HG03135 (cell line): ENCODE measurements around the gene PCDHB13.
"Not testable (repeated sequence)": the region's sequence is repeated elsewhere in the genome, so short reads cannot be mapped to it uniquely, and the experiment has no call there.

ENCODE experiments used
- ATAC-seq: cut with Tn5 transposase; IDR thresholded peaks from one replicate; pipeline ENCODE4 v1.9.1; 2021; ENCODE audit warnings: mild to moderate bottlenecking, moderate library complexity; ENCODE audit not compliant: unreplicated experiment

Gene PCDHB13

DNA sequence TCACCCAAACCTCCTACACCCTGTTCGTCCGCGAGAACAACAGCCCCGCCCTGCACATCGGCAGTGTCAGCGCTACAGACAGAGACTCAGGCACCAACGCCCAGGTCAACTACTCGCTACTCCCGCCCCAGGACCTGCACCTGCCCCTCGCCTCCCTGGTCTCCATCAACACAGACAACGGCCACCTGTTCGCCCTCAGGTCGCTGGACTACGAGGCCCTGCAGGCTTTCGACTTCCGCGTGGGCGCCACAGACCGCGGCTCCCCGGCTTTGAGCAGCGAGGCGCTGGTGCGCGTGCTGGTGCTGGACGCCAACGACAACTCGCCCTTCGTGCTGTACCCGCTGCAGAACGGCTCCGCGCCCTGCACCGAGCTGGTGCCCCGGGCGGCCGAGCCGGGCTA, 12.6 kb upstream of the PCDHB13 start:
- not testable (repeated sequence) for ATAC-seq

DNA sequence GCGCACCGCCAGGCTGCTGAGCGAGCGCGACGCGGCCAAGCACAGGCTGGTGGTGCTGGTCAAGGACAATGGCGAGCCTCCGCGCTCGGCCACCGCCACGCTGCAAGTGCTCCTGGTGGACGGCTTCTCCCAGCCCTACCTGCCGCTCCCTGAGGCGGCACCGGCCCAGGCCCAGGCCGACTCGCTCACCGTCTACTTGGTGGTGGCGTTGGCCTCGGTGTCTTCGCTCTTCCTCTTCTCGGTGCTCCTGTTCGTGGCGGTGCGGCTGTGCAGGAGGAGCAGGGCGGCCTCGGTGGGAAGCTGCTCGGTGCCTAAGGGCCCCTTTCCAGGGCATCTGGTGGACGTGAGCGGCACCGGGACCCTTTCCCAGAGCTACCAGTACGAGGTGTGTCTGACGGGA, 12.1 kb upstream of the PCDHB13 start:
- not testable (repeated sequence) for ATAC-seq

DNA sequence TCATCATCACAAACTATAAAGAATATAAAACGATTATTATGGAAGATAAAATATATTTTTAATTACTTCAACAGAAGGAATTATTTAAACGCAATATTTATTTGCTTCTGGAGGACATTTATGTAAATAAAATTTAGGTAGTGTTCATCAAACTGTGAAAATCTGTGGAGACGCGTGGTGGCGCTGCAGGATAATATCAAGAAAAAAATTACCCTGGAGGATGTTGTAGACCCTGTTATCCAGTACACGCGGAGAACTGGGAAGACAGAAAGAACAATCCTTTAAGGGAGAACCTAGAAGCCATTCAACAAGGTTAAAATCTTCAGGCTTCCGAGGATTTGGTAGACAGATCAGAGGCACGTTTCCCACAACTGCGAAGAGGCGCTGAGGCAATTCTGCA, 5.2 kb upstream of the PCDHB13 start, which contains the start of gene PCDHB12:
Gene PCDHB12 (plus strand): TSS at position 242 of the 400 bp plus-strand sequence. CDS start 189 bp downstream, outside the sequence.
- no peak for ATAC-seq

DNA sequence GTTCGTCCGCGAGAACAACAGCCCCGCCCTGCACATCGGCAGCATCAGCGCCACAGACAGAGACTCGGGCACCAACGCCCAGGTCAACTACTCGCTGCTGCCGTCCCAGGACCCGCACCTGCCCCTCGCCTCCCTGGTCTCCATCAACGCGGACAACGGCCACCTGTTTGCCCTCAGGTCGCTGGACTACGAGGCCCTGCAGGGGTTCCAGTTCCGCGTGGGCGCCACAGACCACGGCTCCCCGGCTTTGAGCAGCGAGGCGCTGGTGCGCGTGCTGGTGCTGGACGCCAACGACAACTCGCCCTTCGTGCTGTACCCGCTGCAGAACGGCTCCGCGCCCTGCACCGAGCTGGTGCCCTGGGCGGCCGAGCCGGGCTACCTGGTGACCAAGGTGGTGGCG, 3.4 kb upstream of the PCDHB13 start:
- ATAC-seq, result not testable (repeated sequence)

DNA sequence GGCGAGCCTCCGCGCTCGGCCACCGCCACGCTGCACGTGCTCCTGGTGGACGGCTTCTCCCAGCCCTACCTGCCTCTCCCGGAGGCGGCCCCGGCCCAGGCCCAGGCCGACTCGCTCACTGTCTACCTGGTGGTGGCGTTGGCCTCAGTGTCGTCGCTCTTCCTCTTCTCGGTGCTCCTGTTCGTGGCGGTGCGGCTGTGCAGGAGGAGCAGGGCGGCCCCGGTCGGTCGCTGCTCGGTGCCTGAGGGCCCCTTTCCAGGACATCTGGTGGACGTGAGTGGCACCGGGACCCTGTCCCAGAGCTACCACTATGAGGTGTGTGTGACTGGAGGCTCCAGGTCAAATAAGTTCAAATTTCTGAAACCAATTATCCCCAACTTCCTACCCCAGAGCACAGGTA, 2.9 kb upstream of the PCDHB13 start:
- not testable (repeated sequence) for ATAC-seq

DNA sequence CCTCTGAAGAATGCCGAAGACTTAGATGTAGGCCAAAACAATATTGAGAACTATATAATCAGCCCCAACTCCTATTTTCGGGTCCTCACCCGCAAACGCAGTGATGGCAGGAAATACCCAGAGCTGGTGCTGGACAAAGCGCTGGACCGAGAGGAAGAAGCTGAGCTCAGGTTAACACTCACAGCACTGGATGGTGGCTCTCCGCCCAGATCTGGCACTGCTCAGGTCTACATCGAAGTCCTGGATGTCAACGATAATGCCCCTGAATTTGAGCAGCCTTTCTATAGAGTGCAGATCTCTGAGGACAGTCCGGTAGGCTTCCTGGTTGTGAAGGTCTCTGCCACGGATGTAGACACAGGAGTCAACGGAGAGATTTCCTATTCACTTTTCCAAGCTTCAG, 864 bp downstream of the PCDHB13 start:
- not testable (repeated sequence) for ATAC-seq

DNA sequence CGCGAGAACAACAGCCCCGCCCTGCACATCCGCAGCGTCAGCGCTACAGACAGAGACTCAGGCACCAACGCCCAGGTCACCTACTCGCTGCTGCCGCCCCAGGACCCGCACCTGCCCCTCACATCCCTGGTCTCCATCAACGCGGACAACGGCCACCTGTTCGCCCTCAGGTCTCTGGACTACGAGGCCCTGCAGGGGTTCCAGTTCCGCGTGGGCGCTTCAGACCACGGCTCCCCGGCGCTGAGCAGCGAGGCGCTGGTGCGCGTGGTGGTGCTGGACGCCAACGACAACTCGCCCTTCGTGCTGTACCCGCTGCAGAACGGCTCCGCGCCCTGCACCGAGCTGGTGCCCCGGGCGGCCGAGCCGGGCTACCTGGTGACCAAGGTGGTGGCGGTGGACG, 1.8 kb downstream of the PCDHB13 start:
- ATAC-seq, result not testable (repeated sequence)

DNA sequence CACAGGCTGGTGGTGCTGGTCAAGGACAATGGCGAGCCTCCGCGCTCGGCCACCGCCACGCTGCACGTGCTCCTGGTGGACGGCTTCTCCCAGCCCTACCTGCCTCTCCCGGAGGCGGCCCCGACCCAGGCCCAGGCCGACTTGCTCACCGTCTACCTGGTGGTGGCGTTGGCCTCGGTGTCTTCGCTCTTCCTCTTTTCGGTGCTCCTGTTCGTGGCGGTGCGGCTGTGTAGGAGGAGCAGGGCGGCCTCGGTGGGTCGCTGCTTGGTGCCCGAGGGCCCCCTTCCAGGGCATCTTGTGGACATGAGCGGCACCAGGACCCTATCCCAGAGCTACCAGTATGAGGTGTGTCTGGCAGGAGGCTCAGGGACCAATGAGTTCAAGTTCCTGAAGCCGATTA, 2.3 kb downstream of the PCDHB13 start:
- not testable (repeated sequence) for ATAC-seq

DNA sequence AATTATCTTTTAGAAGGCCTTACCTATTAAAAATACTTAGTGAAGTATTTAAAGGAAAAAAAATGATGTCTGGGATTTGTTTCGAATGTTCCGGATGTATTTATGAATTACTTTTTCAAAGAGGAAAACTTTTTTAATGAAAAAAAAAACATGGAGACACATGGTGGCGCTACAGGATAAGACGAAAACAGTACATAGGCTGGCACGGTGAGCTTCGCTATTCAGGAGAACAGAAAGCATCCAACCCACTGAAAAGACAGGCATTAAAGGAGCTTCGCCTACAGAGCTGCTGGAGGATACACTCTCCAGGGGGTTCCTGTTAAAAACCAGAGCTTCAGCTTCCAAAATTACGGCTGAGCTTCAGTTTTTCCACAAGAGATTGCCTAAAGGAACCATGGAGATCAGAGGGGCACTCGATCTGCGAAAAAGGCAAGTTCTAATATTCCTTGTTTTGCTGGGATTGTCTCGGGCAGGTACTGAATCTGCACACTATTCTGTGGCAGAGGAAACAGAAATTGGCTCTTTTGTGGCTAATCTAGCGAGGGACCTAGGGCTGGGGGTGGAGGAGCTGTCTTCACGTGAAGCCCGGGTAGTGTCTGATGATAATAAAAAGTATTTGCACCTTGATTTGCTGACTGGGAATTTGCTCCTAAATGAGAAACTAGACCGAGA, 9.5 kb downstream of the PCDHB13 start, which contains the start of gene PCDHB14:
Gene PCDHB14 (plus strand): TSS at position 232 of the 672 bp plus-strand sequence. CDS start 163 bp downstream, at position 395.
- no peak for ATAC-seq

DNA sequence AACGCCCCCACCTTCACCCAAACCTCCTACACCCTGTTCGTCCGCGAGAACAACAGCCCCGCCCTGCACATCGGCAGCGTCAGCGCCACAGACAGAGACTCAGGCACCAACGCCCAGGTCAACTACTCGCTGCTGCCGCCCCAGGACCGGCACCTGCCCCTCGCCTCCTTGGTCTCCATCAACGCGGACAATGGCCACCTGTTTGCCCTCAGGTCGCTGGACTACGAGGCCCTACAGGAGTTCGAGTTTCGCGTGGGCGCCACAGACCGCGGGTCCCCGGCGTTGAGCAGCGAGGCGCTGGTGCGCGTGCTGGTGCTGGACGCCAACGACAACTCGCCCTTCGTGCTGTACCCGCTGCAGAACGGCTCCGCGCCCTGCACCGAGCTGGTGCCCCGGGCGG, 11.1 kb downstream of the PCDHB13 start:
- not testable (repeated sequence) for ATAC-seq

DNA sequence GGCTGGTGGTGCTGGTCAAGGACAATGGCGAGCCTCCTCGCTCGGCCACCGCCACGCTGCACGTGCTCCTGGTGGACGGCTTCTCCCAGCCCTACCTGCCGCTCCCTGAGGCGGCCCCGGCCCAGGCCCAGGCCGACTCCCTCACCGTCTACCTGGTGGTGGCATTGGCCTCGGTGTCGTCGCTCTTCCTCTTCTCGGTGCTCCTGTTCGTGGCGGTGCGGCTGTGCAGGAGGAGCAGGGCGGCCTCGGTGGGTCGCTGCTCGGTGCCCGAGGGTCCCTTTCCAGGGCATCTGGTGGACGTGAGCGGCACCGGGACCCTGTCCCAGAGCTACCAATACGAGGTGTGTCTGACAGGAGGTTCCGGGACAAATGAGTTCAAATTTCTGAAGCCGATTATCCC, 11.7 kb downstream of the PCDHB13 start:
- ATAC-seq, result not testable (repeated sequence)

DNA sequence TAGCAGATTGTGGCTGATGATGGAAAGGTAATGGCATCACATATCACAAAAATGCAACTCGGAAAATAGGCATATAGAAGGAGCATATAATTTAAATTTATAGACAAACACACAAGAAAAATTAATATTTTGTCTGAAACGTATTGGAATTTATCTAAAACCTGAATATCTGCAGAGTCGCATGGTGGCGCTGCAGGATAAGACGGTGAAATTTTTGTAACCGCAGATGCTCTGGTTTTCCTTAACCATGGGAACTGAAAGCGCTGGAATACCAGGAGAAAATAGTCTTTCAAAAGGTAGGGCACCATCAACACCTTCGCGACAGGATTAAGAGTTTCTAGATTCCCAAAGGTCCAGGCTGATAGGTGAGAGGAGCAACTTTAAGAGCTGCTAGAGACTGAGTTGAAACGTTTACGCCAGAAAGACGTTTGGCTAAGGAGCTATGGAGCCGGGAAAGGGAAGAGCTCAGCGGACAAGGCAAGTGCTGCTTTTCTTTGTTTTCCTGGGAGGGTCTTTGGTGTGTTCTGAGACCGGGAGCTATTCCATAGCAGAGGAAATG, 20.5 kb downstream of the PCDHB13 start:
- ATAC-seq, result no peak

DNA sequence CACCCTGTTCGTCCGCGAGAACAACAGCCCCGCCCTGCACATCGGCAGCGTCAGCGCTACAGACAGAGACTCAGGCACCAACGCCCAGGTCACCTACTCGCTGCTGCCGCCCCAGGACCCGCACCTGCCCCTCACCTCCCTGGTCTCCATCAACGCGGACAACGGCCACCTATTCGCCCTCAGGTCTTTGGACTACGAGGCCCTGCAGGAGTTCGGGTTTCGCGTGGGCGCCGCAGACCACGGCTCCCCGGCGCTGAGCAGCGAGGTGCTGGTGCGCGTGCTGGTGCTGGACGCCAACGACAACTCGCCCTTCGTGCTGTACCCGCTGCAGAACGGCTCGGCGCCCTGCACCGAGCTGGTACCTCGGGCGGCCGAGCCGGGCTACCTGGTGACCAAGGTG, 22.2 kb downstream of the PCDHB13 start:
- not testable (repeated sequence) for ATAC-seq

DNA sequence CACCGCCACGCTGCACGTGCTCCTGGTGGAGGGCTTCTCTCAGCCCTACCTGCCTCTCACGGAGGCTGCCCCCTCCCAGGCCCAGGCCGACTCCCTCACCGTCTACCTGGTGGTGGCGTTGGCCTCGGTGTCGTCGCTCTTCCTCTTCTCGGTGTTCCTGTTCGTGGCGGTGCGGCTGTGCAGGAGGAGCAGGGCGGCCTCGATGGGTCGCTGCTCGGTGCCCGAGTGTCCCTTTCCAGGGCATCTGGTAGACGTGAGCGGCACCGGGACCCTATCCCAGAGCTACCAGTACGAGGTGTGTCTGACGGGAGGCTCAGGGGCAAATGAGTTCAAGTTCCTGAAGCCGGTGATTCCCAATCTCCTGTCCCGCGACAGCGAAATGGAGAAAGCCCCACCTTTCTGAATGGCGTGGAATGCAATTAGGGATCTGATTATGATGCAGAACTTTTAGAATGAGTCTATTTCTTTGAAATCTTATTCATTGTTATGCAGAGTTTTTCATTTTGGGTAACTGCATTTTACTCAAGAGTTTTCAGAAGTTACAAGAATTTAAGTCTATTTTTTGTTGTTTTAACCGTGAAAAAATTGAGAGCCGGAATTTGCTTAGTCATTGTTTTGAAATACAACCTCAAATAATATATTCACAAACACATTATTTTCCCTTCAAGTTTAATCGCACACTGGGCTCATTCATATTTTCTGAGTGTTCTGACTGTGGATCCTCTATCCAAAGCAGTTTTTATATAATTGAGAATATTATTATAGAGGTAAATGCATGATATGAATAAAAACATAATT, 23.0 kb downstream of the PCDHB13 start:
- ATAC-seq, result no peak

DNA sequence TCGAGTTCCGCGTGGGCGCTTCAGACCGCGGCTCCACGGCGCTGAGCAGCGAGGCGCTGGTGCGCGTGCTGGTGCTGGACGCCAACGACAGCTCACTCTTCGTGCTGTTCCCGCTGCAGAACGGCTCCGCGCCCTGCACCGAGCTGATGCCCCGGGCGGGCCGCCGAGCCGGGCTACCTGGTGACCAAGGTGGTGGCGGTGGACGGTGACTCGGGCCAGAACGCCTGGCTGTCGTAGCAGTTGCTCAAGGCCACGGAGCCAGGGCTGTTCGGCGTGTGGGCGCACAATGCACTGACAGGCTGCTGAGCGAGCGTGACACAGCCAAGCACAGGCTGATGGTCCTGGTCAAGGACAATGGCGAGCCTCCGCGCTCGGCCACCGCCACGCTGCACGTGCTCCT, 27.8 kb downstream of the PCDHB13 start:
- ATAC-seq, result no peak

DNA sequence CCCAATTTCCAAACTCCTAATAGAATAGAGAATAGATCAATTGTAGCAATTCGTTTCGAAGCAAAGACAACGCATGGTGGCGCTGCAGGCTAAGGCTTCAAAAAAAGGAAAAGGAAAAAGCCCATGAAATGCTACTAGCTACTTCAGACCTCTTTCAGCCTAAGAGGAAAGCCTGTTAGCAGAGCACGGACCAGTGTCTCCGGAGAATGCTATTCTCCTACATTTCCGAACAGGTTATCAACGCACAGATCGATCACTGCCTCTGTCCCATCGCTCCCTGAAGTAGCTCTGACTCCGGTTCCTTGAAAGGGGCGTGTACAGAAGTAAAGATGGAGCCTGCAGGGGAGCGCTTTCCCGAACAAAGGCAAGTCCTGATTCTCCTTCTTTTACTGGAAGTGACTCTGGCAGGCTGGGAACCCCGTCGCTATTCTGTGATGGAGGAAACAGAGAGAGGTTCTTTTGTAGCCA, 31.6 kb downstream of the PCDHB13 start, which contains the start of gene PCDHB15:
Gene PCDHB15 (plus strand): TSS at position 146 of the 468 bp plus-strand sequence. CDS start 184 bp downstream, at position 330.
- ATAC-seq, result no peak

DNA sequence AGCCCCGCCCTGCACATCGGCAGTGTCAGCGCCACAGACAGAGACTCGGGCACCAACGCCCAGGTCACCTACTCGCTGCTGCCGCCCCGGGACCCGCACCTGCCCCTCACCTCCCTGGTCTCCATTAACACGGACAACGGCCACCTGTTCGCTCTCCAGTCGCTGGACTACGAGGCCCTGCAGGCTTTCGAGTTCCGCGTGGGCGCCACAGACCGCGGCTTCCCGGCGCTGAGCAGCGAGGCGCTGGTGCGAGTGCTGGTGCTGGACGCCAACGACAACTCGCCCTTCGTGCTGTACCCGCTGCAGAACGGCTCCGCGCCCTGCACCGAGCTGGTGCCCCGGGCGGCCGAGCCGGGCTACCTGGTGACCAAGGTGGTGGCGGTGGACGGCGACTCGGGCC, 33.3 kb downstream of the PCDHB13 start:
- ATAC-seq, result not testable (repeated sequence)

DNA sequence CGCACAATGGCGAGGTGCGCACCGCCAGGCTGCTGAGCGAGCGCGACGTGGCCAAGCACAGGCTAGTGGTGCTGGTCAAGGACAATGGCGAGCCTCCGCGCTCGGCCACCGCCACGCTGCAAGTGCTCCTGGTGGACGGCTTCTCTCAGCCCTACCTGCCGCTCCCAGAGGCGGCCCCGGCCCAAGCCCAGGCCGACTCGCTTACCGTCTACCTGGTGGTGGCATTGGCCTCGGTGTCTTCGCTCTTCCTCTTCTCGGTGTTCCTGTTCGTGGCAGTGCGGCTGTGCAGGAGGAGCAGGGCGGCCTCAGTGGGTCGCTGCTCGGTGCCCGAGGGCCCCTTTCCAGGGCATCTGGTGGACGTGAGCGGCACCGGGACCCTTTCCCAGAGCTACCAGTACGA, 33.7 kb downstream of the PCDHB13 start:
- not testable (repeated sequence) for ATAC-seq

DNA sequence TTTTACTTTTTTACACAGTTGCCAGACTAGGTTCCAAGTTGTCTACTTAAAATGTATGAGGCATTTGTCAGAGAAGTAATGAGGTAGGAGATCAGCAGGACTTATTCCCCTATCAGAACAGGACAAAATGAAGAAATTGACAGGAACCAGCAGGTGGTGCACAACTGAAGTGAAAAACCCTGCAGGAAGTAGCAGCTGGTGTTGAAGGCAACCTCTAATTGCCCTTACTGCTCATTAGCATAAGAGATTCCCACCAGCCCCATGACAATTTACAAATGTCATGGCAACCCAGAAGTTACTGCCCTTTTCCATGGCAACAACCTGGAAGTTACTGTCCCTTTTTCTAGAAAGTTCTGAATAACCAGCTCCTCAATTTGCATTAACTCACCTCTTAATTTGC, 36.9 kb downstream of the PCDHB13 start:
- ATAC-seq, result no peak

DNA sequence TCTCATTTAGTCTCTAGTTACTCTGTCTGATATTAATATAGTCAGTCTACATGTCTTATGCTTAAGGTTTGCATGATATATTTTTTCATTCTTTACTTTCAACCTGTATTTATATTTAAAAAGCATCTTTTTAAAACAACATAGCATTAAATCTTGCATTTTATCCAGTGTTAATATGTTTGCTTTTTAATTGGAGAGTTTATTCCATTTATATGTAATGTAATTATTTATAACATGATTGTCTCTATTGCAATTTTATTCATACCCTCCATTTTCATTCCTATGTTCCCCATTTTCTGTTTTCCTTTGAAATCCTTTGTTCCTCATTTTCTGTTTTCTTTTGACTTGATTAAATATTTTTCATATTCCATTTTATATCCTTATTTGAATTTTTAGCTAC, 44.7 kb downstream of the PCDHB13 start:
- no peak for ATAC-seq

DNA sequence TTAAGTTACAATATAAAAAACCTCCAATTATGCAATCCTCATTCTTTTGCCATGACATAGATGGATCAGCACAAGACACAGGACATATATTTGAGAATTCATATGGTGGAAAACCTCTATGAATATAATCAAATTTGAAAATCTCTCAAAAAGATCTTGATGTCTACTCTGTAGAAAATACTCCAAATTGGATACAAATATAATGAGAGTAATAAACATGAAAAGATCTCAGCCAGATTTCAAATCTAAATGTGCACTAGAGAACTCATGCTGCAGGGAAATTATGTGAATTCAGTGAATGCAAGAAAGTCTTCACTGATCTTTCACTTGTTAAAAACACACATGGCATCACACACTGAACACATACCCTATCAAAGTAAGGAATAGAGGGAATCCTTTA, 45.2 kb downstream of the PCDHB13 start:
- ATAC-seq, result no peak
